Measurements from ENCODE around the gene EEF1G. TPM values are rescaled to one million over a fixed set of nuclear protein-coding genes. Genes with fewer than 3 reads are reported as not detected.
A peak's percentile ranks its signal among the peaks of the same experiment; 100 is the strongest.

The EEF1G gene
- total and polyA plus RNA-seq, 7 donors: 1,344 to 2,108 (median 1,779) TPM

- peak; percentile 94 for DNase-seq
- TF ChIP-seq POLR2A (IDR thresholded peaks at IDR 0.05) (peak in 1 of 2 donors; percentile 77), POLR2AphosphoS5 (IDR thresholded peaks at IDR 0.05) (peak; percentile 82 to 98 (median 95)), CTCF (IDR thresholded peaks at IDR 0.05) (no peak)
- H3K36me3 ChIP-seq: no peaks in the 10 kb centered on the region
- H3K27me3 ChIP-seq: no peaks in the 10 kb centered on the region
- H3K4me1 ChIP-seq: peaks cover 0 to 60% (median 45%) of the 10 kb centered on the region in 4 donors
- peak within 1 kb of the TSS; percentile 80 to 100 (median 95) for H3K4me3 ChIP-seq
- H3K9me3 ChIP-seq: no peaks in the 10 kb centered on the region
- WGBS, 2 donors: 0 to 1% methylated on average over 69 of the region's 69 CpGs
- intact Hi-C loops (cut with DNase I): no loop called here
- peak within 1 kb of the TSS; percentile 96 to 100 (median 98) for H3K27ac ChIP-seq
These were observed 27.3 kb downstream of the EEF1G start, which contains the start of gene AHNAK for GRCh38 chr11:62546244-62546928. TSS of gene AHNAK (minus strand) at chr11:62546806. CDS start at chr11:62536098, 10,708 bp downstream.

- peak overlapping the region; percentile 80 to 100 (median 95) for H3K4me3 ChIP-seq
- peak overlapping the region; percentile 96 to 100 (median 98) for H3K27ac ChIP-seq
- no peaks in the 10 kb centered on the region for H3K9me3 ChIP-seq
- peak; percentile 54 to 85 (median 82) for TF ChIP-seq POLR2AphosphoS5 (IDR thresholded peaks at IDR 0.05)
- TF ChIP-seq CTCF (IDR thresholded peaks at IDR 0.05): no peak
- TF ChIP-seq POLR2A (IDR thresholded peaks at IDR 0.05): peak; percentile 47 to 56
- TF ChIP-seq EP300 (IDR thresholded peaks at IDR 0.05): peak in 1 of 4 donors; percentile 59
- intact Hi-C loops (cut with DNase I): loop anchor here (2.0 kb wide), 2 partner anchors 39 to 145 kb away; no protein-coding TSS in a partner anchor
- H3K36me3 ChIP-seq: no peaks in the 10 kb centered on the region
- WGBS, 2 donors: 0 to 1% methylated on average over 59 of the region's 59 CpGs
- no peaks in the 10 kb centered on the region for H3K27me3 ChIP-seq
- peaks cover 0 to 60% (median 45%) of the 10 kb centered on the region in 4 donors for H3K4me1 ChIP-seq
- peak; percentile 97 for DNase-seq
These were observed 28.1 kb downstream of the EEF1G start for GRCh38 chr11:62545437-62546243.

DNA sequence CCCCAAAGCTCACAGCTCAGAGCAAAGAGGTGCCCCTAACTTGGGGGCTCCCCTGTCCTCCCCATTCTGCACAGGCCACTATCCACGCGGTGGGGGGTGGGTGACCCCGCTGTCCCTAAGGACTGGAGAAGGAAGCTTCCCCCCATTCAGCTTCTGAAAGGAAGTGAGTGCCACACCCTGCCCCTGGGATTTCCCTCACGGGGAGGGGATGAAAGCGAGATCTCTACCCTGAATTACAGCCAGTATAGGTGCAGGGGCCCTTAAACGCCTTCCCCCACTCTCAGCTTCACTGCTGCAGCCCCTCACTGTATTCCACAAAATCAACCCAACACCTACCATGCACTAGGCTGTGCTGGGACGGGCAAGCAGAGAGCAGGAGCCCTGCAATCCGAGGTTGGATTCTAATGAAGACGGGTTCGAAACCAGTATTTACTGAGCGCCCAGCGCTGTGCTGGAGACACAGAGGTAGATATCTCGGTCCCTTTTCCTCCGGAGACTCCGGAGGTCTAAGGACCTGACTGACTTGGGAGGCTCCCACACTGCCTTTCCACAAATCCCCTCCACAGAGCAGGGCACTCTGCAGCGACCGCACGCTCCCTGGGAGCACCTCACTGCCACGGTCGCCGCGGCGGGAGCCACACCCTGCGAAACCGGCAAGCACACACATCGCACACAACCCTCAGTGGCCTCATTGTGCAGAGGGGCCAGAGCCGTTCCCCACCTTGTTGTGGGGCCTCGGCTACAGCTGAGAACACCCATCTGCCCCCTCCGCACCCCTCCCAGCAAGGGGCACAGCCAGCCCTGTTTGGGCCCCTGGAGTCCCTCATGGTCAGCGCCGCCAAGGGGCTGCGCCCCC is 28.9 kb downstream of the EEF1G start:
- peak; percentile 69 for DNase-seq
- Histone ChIP-seq H3K27ac (peak overlapping the region; percentile 96 to 100 (median 98)), H3K4me1 (peaks cover 0 to 67% (median 52%) of the 10 kb centered on the region in 4 donors), H3K27me3 (no peaks in the 10 kb centered on the region), H3K9me3 (no peaks in the 10 kb centered on the region), H3K4me3 (peak overlapping the region; percentile 80 to 100 (median 95)), H3K36me3 (no peaks in the 10 kb centered on the region)
- WGBS, 2 donors: 1 to 5% methylated on average over 32 of the region's 32 CpGs
- intact Hi-C loops (cut with DNase I): loop anchor here (2.0 kb wide), 2 partner anchors 38 to 144 kb away; no protein-coding TSS in a partner anchor
- TF ChIP-seq POLR2AphosphoS5 (IDR thresholded peaks at IDR 0.05): no peak
- TF ChIP-seq POLR2A (IDR thresholded peaks at IDR 0.05): no peak
- no peak for TF ChIP-seq EP300 (IDR thresholded peaks at IDR 0.05)
- TF ChIP-seq CTCF (IDR thresholded peaks at IDR 0.05): no peak

All from sigmoid colon (tissue), 7 donors.